Right ventricle myocardium superior (tissue), 1 donor: ENCODE data around the gene TNXB. TPM values are rescaled to one million over a fixed set of nuclear protein-coding genes. Genes with fewer than 3 reads are reported as not detected.
A peak's percentile ranks its signal among the peaks of the same experiment; 100 is the strongest.

Source experiments
- ATAC-seq: fragments of 200-7000 bp; cut with Tn5 transposase; one replicate; pipeline ENCODE4 v1.9.1; 2020; ENCODE audit warnings: mild to moderate bottlenecking; ENCODE audit not compliant: poor library complexity
- DNase-seq: peaks from one replicate; pipeline ENCODE4 v3.0.0-alpha.2; 2020
- intact Hi-C: fragments of 100-400 bp; cut with DNase I; formaldehyde crosslinking; loops from one replicate; pipeline ENCODE4 v1.11.2; 2022
- long read RNA-seq: library from polyadenylated mRNA; unstranded; transcript quantifications from one replicate; pipeline ENCODE4 v2.0.0, GENCODE V29; 2021
- total RNA-seq: library from RNA; stranded (reverse); fragmentation: NEBNext Ultra II Directional; extraction: Animal tissue kit (Norgen Biotek cat#: 25700); gene quantifications from one replicate; pipeline ENCODE4 v1.2.1, GENCODE V29; 2021
- donor health status: DM: no; HTN: yes; CAD: no; lungs with severe emphysema.

The TNXB gene, protein sequence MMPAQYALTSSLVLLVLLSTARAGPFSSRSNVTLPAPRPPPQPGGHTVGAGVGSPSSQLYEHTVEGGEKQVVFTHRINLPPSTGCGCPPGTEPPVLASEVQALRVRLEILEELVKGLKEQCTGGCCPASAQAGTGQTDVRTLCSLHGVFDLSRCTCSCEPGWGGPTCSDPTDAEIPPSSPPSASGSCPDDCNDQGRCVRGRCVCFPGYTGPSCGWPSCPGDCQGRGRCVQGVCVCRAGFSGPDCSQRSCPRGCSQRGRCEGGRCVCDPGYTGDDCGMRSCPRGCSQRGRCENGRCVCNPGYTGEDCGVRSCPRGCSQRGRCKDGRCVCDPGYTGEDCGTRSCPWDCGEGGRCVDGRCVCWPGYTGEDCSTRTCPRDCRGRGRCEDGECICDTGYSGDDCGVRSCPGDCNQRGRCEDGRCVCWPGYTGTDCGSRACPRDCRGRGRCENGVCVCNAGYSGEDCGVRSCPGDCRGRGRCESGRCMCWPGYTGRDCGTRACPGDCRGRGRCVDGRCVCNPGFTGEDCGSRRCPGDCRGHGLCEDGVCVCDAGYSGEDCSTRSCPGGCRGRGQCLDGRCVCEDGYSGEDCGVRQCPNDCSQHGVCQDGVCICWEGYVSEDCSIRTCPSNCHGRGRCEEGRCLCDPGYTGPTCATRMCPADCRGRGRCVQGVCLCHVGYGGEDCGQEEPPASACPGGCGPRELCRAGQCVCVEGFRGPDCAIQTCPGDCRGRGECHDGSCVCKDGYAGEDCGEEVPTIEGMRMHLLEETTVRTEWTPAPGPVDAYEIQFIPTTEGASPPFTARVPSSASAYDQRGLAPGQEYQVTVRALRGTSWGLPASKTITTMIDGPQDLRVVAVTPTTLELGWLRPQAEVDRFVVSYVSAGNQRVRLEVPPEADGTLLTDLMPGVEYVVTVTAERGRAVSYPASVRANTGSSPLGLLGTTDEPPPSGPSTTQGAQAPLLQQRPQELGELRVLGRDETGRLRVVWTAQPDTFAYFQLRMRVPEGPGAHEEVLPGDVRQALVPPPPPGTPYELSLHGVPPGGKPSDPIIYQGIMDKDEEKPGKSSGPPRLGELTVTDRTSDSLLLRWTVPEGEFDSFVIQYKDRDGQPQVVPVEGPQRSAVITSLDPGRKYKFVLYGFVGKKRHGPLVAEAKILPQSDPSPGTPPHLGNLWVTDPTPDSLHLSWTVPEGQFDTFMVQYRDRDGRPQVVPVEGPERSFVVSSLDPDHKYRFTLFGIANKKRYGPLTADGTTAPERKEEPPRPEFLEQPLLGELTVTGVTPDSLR (N-terminal part only)
- 65.8 TPM for total RNA-seq
- long read RNA-seq, transcript TNXB-206 (14 exons, 2,756 nt), result major isoform, 6 of 53 reads
- long read RNA-seq, partial matches to known transcripts, result 38 of 53 reads
- long read RNA-seq, other reads (novel, unspliced or antisense), result 8 of 53 reads

GRCh38 chr6:32109114-32109764 is at the start of gene TNXB:
Gene TNXB (minus strand): TSS chr6:32109338. CDS start chr6:32098198, 11,140 bp downstream.
- intact Hi-C loops, result no loop called here
- ATAC-seq (peak; percentile 36), DNase-seq (peak; percentile 73)

DNA sequence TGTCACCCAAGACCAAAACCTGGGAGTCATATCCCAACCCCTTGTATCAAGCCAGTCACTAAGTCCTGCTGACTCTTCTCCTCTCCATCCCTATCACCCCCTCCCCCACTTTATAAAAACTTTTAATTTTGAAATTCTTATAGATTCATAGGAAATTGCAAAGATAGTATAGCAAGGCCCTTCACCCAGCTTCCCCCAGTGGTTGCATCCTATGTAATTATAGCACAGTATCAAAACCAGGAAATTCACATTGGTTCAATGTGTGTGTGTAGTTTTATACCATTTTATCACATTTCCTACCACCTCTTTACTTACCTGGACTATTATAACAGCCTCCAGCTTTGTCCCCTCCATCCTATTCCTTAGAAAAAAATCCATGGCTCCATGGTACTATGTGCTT is 48.9 kb upstream of the TNXB start:
- ATAC-seq (no peak), DNase-seq (no peak)
- intact Hi-C loops, result no loop called here

DNA sequence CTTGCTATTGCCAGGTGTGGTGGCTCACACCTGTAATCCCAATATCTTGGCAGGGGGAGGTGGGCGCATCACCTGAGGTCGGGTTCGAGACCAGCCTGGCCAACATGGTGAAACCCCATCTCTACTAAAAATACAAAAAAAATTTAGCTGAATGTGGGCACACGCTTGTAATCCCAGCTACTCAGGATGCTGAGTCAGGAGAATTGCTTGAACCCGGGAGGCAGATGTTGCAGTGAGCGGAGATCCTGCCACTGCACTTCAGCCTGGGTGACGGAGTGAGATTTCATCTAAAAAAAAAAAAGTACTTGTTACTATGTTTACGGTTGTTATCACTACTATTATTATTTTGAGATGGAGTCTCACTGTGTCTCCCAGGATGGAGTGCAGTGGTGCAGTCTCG is 47.8 kb upstream of the TNXB start:
- DNase-seq, result no peak
- intact Hi-C loops, result no loop called here

GRCh38 chr6:32154514-32155161 is 45.5 kb upstream of the TNXB start:
- intact Hi-C loops, result no loop called here
- ATAC-seq, result peak; percentile 79
- peak; percentile 73 for DNase-seq

More for the DNA sequence above, 47.8 kb upstream of the TNXB start:
- no peak for ATAC-seq

DNA sequence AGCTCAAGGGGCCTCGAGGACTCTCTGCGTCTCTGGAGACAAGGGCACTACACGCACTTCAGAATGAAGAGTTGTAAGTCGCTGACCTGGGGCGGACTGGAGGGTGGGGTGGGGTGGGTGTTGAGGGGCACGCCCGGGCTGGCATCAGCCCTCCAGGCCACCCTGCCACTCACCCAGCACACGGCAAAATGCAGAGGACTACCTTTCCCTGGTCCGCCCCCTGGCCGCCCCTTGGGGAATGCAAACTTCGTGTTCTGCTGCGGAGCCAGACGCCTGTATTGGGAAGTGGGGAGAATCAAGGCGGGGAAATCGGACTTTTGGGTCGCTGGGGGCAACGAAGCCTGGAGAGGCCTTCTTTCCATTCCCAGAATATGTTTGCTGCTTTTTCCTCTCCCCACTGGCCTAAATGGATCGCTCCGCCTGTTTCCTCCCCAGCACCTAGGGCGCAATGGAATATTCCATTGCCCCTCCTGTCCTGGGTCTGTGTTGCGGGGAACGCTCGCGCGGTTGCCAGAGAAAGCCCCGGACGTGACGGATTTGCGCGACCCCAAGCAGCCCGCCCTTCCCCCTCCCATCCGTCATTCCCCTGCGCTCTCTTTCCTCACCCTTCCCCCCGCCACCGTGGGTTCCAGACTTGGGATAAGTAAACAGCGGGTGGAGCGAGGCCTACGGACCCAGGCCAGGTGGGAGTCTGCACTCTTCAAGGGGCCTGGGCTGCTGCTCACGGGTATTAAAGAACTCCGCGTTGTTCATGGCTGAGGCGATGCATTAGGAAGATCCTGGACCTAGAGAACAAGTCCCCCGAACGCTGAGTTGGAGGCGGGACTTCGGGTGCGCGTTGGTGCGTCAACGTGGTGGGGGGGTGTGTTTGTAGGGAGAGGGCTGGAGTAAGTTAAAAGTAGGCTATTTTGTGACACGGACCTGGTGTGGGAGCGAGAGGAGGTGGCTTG is 44.7 kb upstream of the TNXB start, which contains the start of gene PPT2:
Gene PPT2 (plus strand): TSS at position 578 of the 950 bp plus-strand sequence. CDS start 454 bp downstream, outside the sequence.
- intact Hi-C loops, result no loop called here
- peak; percentile 93 for DNase-seq
- ATAC-seq, result peak; percentile 92

DNA sequence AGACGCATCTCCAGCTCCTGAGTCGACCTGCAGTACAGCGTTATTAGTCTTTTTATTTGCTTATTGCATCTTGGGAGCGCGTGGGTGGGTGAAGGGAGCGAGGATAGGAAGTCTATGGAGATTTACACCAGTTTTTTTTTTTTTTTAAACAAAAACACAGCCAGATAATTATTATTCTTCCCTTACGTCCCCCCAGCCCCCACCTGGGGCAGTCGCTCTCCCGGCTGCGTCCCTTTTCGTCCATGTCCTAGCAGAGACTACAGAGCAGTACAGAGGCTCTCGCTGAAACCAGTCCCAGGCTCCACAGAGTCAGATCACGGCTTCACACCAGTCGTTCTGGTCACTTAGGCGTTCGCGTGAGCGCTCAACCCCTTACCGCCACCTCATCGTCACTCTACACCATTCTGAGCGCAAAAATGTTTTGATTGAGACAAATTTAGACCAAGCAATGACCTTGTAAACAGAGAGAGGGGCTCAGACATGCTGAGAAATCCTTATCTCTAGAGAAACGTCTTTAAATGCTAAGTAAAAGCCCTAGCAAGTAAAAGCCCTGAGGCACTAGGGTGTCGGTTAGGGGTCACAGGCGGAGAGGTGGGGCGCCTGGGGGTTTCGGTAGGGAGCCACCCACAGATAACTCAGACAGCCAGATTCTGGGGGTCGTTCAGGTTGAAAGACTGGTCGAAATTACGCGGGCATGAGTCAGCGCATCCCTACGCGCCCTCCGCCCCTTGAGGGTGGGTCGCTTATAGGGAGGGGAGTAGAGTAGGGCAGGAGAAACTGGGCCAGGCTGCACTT is 43.8 kb upstream of the TNXB start:
- ATAC-seq, result peak; percentile 30
- intact Hi-C loops, result no loop called here
- peak; percentile 42 for DNase-seq

- intact Hi-C loops, result no loop called here
- no peak for ATAC-seq
- no peak for DNase-seq
Observed at GRCh38 chr6:32151863-32152768, 43.0 kb upstream of the TNXB start, which contains the start of gene PRRT1. Gene PRRT1 (minus strand): TSS chr6:32151939. CDS start chr6:32151827, 112 bp downstream.

DNA sequence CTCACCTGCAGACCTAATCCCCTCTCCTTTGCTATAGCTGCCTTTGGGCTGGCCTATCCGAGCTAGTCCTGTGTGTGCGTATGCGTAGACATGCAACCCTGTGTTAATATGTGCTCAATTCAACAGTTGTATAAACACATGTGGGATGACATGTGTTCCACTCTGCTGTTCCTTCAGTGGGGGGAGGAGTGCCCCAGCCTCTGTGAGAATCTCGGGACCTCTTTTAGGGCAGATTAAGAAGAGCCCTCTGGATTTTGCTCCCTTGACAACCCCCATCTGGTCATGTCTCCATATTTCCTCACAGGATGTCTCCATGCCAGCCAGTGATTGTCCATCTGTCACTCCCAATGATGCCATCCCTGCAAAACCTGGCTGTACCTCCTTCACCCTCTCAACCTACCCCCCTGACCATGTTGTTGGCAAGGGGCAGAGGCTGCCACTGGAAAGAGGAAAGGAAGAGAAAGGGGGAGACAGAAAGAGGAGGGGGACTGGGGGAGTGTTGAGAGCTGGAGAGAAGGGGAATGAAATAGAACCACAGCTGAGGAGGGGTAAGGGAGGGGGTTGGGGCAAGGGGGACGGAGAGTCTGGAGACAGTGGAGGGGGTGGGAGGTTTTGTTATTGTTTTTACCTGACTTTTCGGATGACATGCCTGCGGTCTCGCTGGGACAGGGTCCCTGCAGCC is 42.2 kb upstream of the TNXB start:
- DNase-seq (no peak), ATAC-seq (no peak)
- intact Hi-C loops, result no loop called here

- no peak for ATAC-seq
- intact Hi-C loops, result no loop called here
- no peak for DNase-seq
Observed at GRCh38 chr6:32149932-32150870, 41.1 kb upstream of the TNXB start.

DNA sequence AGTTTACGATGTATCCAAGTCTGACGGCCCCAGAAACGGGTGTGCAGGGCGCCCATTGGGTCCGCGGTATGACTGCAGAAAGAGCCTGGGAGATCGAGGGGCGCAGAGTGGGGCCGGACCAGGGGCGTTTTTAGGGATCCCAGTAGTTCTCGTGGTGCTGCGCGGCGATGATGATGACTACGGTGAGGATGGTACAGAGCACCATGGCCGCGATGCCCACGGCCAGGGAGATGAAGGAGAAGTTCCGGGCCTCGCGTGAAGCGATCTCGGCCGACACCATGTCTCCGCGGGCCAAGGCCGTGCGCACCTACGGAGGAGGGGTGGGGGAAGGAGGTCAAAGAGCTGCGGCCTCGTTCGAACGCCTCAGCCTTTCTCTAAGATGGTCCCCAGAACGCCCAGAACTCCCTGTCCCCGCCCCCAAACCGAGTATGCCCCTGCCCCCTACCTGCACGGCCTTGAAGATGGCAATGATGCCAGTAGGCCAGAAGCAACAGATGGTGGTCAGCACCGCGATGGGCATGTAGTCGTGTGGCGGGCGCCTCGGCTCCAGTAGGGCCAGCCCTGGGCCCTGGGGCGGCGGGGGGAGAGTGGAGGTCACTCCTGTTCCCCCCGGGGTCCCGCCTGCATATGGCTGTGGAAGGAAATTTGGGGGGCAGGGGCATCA is 40.1 kb upstream of the TNXB start:
- no peak for ATAC-seq
- intact Hi-C loops, result no loop called here

DNA sequence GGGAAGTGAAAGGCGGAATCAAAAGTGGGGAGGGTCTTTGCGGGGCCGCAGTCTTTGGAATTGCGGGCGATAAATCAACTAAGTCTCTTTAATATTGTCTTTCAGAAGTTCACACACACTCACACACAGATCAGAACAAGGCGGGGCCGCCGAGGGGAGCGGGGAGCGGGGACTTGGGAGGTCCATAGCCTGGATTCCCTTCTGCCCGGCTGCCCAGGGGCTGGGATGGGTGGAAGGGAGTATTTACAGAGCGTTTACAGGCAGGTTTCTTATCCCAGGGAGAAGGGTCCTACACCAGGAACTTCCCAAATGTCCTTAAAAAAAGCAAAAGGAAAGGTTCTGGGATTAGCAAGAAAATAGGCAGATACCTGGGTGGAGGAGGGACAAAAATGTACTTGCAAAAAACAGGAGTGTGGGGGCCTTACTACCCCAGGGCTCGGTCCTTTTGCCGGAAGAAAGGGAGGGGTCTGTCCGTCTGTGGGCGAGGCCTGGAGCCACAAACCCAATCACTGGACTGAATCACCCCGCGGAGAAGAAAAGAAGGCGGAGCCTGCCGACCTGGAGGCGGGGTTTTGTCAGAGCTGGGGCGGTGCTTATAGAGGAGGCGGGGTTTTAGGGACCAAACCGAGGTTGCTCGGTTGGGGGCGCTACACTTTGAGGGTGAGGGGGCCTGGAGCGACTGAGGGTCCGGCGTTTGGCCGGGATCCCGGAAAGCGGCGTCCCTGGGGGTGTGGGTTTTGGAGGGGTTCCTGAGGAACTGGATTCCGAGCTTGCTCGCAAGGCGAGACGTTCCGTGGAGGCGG is 39.4 kb upstream of the TNXB start:
- intact Hi-C loops, result no loop called here
- DNase-seq, result peak; percentile 76
- peak; percentile 62 for ATAC-seq

More for the DNA sequence above, 40.1 kb upstream of the TNXB start:
- peak; percentile 45 for DNase-seq
